Neural progenitor cell (in vitro differentiated cells): Measurements from ENCODE around the gene IGSF21. TPM values are rescaled to one million over a fixed set of nuclear protein-coding genes. Genes with fewer than 3 reads are reported as not detected.

Experiments
- DNase-seq: peaks from one replicate; pipeline ENCODE4 v3.0.0-alpha.2; 2016; ENCODE audit warnings: low spot score
- H2AFZ ChIP-seq: fragments of 200-600 bp; sonication (generic); replicated peaks from 2 replicates; pipeline ENCODE4 v1.6.1; 2016; ENCODE audit warnings: antibody characterized with exemption
- H3F3A ChIP-seq: fragments of 200-600 bp; sonication (generic); 2 replicates; pipeline ENCODE4 v1.6.1; 2016; ENCODE audit warnings: antibody characterized with exemption, low read depth
- H3K27ac ChIP-seq: fragments of 200-600 bp; sonication (generic); 2 replicates; pipeline ENCODE4 v1.5.1; 2016; ENCODE audit warnings: mild to moderate bottlenecking
- H3K27me3 ChIP-seq: fragments of 200-600 bp; sonication (generic); 2 replicates; pipeline ENCODE4 v1.6.1; 2016; ENCODE audit warnings: mild to moderate bottlenecking, moderate library complexity
- H3K36me3 ChIP-seq: fragments of 200-600 bp; sonication (generic); 2 replicates; pipeline ENCODE4 v1.5.1; 2016
- H3K4me1 ChIP-seq: fragments of 200-600 bp; sonication (generic); 2 replicates; pipeline ENCODE4 v1.6.1; 2016; ENCODE audit warnings: mixed run types
- H3K4me2 ChIP-seq: fragments of 200-600 bp; sonication (generic); 2 replicates; pipeline ENCODE4 v1.6.1; 2016
- H3K4me3 ChIP-seq: fragments of 200-600 bp; sonication (generic); 2 replicates; pipeline ENCODE4 v1.5.1; 2016
- H3K79me2 ChIP-seq: fragments of 200-600 bp; sonication (generic); 2 replicates; pipeline ENCODE4 v1.6.1; 2016; ENCODE audit warnings: low read depth
- H3K9ac ChIP-seq: fragments of 200-600 bp; sonication (generic); 2 replicates; pipeline ENCODE4 v1.6.1; 2016
- H3K9me3 ChIP-seq: fragments of 200-600 bp; sonication (generic); 2 replicates; pipeline ENCODE4 v1.5.1; 2016; ENCODE audit warnings: low read depth
- H4K20me1 ChIP-seq: fragments of 200-600 bp; sonication (generic); 2 replicates; pipeline ENCODE4 v1.6.1; 2016; ENCODE audit warnings: low read depth
- H3K27ac Mint-ChIP-seq: 3 replicates; pipeline ENCODE4 v1.8.0; 2021; ENCODE audit warnings: mixed read lengths
- H3K27me3 Mint-ChIP-seq: 2 replicates; pipeline ENCODE4 v1.8.0; 2022; ENCODE audit warnings: low read depth, mild to moderate bottlenecking, inconsistent platforms, moderate library complexity, mixed read lengths; ENCODE audit not compliant: insufficient read depth
- H3K36me3 Mint-ChIP-seq: 3 replicates; pipeline ENCODE4 v1.8.0; 2021; ENCODE audit warnings: mixed read lengths
- H3K4me1 Mint-ChIP-seq: 3 replicates; pipeline ENCODE4 v1.8.0; 2021; ENCODE audit warnings: mixed read lengths
- H3K4me3 Mint-ChIP-seq: 3 replicates; pipeline ENCODE4 v1.8.0; 2021; ENCODE audit warnings: mild to moderate bottlenecking, moderate library complexity, mixed read lengths
- H3K9me3 Mint-ChIP-seq: 3 replicates; pipeline ENCODE4 v1.8.0; 2020; ENCODE audit warnings: mixed read lengths
- CTCF ChIP-seq: fragments of 200-600 bp; sonication (generic); IDR thresholded peaks from 2 replicates; pipeline ENCODE4 v1.5.1; 2017; ENCODE audit warnings: antibody characterized with exemption, mild to moderate bottlenecking
- EZH2 ChIP-seq: fragments of 200-600 bp; sonication (generic); IDR thresholded peaks from 2 replicates; pipeline ENCODE4 v1.6.1; 2017; ENCODE audit warnings: antibody characterized with exemption, mild to moderate bottlenecking, moderate library complexity
- EZH2phosphoT487 ChIP-seq: fragments of 200-600 bp; sonication (generic); IDR thresholded peaks from 2 replicates; pipeline ENCODE4 v1.6.1; 2017; ENCODE audit warnings: antibody characterized with exemption
- total RNA-seq: library from RNA; depleted of rRNA; stranded (reverse); fragments of >200 nt; gene quantifications from 2 replicates; pipeline ENCODE4 v1.2.3, GENCODE V29; 2015; ENCODE audit warnings: low replicate concordance

The IGSF21 gene
- total RNA-seq, 1 donor from 2014 or later, result 1.7 TPM

- H3K4me3 Mint-ChIP-seq, result no peak overlapping the region
- H3K27ac ChIP-seq, result no peak overlapping the region
- H3K79me2 ChIP-seq, result no peaks in the 10 kb centered on the region
- H3K27me3 Mint-ChIP-seq, result peaks cover 13% of the 10 kb centered on the region
- no peaks in the 10 kb centered on the region for H3K36me3 ChIP-seq
- no peaks in the 10 kb centered on the region for H4K20me1 ChIP-seq
- H3K9me3 Mint-ChIP-seq, result no peaks in the 10 kb centered on the region
- no peak overlapping the region for H3K4me2 ChIP-seq
- H3K9me3 ChIP-seq, result no peaks in the 10 kb centered on the region
- TF ChIP-seq EZH2phosphoT487, result no peak
- no peak for TF ChIP-seq EZH2
- no peak for TF ChIP-seq CTCF
- no peaks in the 10 kb centered on the region for H3K27me3 ChIP-seq
- no peak overlapping the region for H2AFZ ChIP-seq
- H3K4me3 ChIP-seq, result no peak overlapping the region
- no peaks in the 10 kb centered on the region for H3F3A ChIP-seq
- peaks cover 13% of the 10 kb centered on the region for H3K4me1 Mint-ChIP-seq
- H3K36me3 Mint-ChIP-seq, result no peaks in the 10 kb centered on the region
- DNase-seq, result no peak
- no peaks in the 10 kb centered on the region for H3K4me1 ChIP-seq
- no peak overlapping the region for H3K27ac Mint-ChIP-seq
- H3K9ac ChIP-seq, result no peak overlapping the region
Measured at GRCh38 chr1:18073066-18073642, 34.4 kb upstream of the IGSF21 start.

- Mint-ChIP-seq H3K36me3 (no peaks in the 10 kb centered on the region), H3K27ac (no peak overlapping the region), H3K9me3 (no peaks in the 10 kb centered on the region), H3K4me1 (peaks cover 25% of the 10 kb centered on the region), H3K27me3 (peaks cover 17% of the 10 kb centered on the region), H3K4me3 (no peak overlapping the region)
- H3K27me3 ChIP-seq, result no peaks in the 10 kb centered on the region
- H3K36me3 ChIP-seq, result no peaks in the 10 kb centered on the region
- H3K4me3 ChIP-seq, result no peak overlapping the region
- H3K9ac ChIP-seq, result no peak overlapping the region
- no peak overlapping the region for H2AFZ ChIP-seq
- DNase-seq, result no peak
- H3K4me1 ChIP-seq, result peaks cover 9% of the 10 kb centered on the region
- no peaks in the 10 kb centered on the region for H3K79me2 ChIP-seq
- H3F3A ChIP-seq, result no peaks in the 10 kb centered on the region
- TF ChIP-seq EZH2phosphoT487 (no peak), EZH2 (no peak), CTCF (no peak)
- H4K20me1 ChIP-seq, result no peaks in the 10 kb centered on the region
- no peak overlapping the region for H3K27ac ChIP-seq
- H3K4me2 ChIP-seq, result no peak overlapping the region
- H3K9me3 ChIP-seq, result no peaks in the 10 kb centered on the region
Measured at GRCh38 chr1:18077657-18078215, 29.9 kb upstream of the IGSF21 start.

GRCh38 chr1:18079941-18080735, 27.5 kb upstream of the IGSF21 start:
- H3K9me3 Mint-ChIP-seq, result no peaks in the 10 kb centered on the region
- Histone ChIP-seq H3F3A (no peaks in the 10 kb centered on the region), H3K27me3 (no peaks in the 10 kb centered on the region), H3K27ac (no peak overlapping the region), H3K4me2 (peak overlapping the region; percentile 19), H3K9ac (no peak overlapping the region), H2AFZ (no peak overlapping the region), H3K4me1 (peaks cover 9% of the 10 kb centered on the region), H4K20me1 (no peaks in the 10 kb centered on the region), H3K9me3 (no peaks in the 10 kb centered on the region), H3K4me3 (no peak overlapping the region), H3K36me3 (no peaks in the 10 kb centered on the region), H3K79me2 (no peaks in the 10 kb centered on the region)
- no peaks in the 10 kb centered on the region for H3K36me3 Mint-ChIP-seq
- TF ChIP-seq EZH2 (no peak), EZH2phosphoT487 (no peak), CTCF (no peak)
- peaks cover 16% of the 10 kb centered on the region for H3K27me3 Mint-ChIP-seq
- H3K4me1 Mint-ChIP-seq, result peaks cover 25% of the 10 kb centered on the region
- no peak overlapping the region for H3K4me3 Mint-ChIP-seq
- DNase-seq, result peak; percentile 42
- H3K27ac Mint-ChIP-seq, result no peak overlapping the region
